ENCODE data around the gene IPP. TPM values are rescaled to one million over a fixed set of nuclear protein-coding genes. Genes with fewer than 3 reads are reported as not detected.

IPP gene
- total RNA-seq, 1 experiment from 2014 or later, result 5.9 TPM

Other genes with a start within 250 kb of the IPP start
- 1,806 and 1,917 TPM in 2 replicates for gene PRDX1, start 228.8 kb downstream of the IPP start, total RNA-seq (2014; rRNA removed; shearing (Covaris generic))
- 85.0 and 95.1 TPM in 2 replicates for gene AKR1A1, start 199.8 kb downstream of the IPP start, total RNA-seq (2014; rRNA removed; shearing (Covaris generic))
- gene NASP, start 166.6 kb downstream of the IPP start, total RNA-seq (2014; rRNA removed; shearing (Covaris generic)), result 49.8 and 67.3 TPM in 2 replicates
- gene CCDC17, start 126.6 kb downstream of the IPP start, total RNA-seq (2014; rRNA removed; shearing (Covaris generic)), result 1.0 and 1.2 TPM in 2 replicates
- 71.3 and 76.7 TPM in 2 replicates for gene GPBP1L1, start 64.1 kb downstream of the IPP start, total RNA-seq (2014; rRNA removed; shearing (Covaris generic))
- gene TMEM69, start 62.5 kb downstream of the IPP start, total RNA-seq (2014; rRNA removed; shearing (Covaris generic)), result 50.6 and 59.2 TPM in 2 replicates
- 7.8 and 11.1 TPM in 2 replicates for gene MAST2, start 53.0 kb upstream of the IPP start, total RNA-seq (2014; rRNA removed; shearing (Covaris generic))